Pulmonary artery endothelial cell (primary cell): ENCODE data around the gene UPB1. TPM values are rescaled to one million over a fixed set of nuclear protein-coding genes. Genes with fewer than 3 reads are reported as not detected.
"Not testable (repeated sequence)": the region's sequence is repeated elsewhere in the genome, so short reads cannot be mapped to it uniquely, and the experiment has no call there.

Experiments used
- DNase-seq: peaks from one replicate; pipeline ENCODE4 v3.0.0-alpha.2; 2011; ENCODE audit warnings: low read depth, low spot score
- total RNA-seq: library from RNA; depleted of rRNA; stranded (reverse); fragments of >200 nt; gene quantifications from 2 replicates; pipeline ENCODE4 v1.2.3, GENCODE V29; 2014

The UPB1 gene
- total RNA-seq, 1 donor from 2014 or later: 0.40 TPM

DNA sequence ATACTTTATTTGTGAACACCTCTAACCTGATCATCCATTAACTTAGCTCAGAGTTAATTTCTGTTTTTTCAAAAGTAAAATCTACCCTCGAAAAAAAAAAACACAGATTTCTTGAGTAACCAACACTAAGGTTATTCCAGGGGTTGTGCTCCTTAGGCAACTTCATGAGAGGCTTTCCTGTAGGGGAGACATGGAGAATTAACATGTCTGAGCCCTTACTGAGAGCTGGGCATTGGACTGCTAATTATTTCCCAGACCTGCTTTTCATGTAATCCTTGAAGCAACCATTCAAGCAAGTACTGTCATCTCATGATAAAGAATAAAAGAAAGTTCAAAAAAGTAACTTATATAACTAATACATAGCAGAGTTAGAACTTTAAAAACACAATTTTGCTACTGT lies 13.5 kb upstream of the UPB1 start:
- DNase-seq: no peak

DNA sequence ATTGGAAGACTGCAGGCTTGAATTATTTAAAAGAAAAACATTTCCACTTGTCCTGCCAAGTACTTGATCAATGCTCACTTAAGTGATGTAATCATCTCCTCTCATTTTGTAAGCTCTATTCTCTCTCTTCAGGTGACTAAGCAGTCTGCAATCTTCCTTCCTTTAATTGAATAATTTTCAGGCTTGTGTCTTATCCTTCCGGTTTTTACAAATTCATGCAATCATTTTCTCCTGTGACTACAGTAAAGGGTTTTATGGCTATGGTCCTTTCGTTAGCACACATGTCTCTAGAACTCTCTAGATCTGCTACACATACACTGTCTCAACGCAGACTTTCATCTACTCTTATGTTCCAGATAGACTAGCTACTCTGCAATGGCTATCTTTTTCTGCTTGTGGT lies 12.6 kb upstream of the UPB1 start:
- no peak for DNase-seq

DNA sequence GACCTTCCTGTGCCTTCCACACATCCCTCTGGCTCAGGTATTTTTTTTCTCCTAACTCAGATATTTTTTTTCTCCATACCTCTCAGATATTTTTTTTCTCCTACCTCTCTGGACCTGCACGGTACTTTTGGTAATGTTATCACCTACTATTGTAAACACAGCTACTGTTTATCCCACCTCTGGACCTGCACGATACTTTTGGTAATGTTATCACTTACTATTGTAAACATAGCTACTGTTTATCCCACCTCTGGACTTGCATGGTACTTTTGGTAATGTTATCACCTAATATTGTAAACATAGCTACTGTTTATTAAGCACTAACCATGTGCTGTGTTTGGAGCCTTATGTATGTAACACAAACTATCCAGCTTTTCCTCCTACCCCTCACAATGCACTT lies 12.1 kb upstream of the UPB1 start:
- DNase-seq: no peak

DNA sequence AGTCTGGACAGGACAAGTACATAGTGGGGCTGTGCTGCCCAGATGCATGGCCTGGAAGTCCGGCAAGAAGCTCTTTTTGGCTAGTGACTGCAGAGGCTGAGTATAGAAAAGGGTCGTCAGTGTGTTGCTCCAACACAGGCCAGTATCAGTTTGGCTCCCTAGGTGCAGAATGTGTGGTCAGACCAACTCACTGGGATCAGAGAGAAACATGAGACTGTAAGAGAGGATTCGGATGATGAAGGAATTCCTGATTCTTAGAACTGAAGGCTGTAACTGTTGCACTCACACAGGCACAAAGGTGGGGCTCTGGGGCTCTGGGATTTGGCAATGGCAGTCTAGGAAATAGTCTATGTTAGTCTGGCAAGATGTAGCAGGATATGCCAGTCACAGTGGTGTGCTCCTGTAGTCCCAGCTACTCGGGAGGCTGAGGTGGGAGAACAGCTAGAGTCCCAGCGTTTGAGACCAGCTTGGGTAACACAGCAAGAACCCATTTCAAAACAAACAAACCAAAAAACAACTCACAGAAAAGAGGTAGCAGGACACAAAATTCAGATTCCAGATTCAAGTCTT lies 11.1 kb upstream of the UPB1 start:
- DNase-seq: no peak

DNA sequence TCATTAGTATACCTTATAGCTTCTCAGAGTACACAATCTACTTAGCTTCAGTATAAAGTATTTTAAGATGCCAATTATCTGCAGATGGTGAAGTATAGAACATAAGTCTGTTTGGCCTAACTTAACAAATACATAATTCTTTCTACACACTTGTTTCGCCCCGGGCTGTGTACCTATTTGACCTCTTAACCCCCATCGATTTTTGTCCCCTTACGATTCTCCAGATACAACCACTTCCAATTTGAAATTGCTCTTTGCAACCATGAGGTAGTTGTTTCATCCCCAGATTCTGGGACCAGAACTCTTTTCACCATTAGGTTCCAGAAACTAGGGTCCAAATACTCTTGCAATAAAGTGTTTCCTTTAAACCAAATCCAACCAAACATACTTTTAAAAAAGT lies 10.0 kb upstream of the UPB1 start:
- DNase-seq: no peak

DNA sequence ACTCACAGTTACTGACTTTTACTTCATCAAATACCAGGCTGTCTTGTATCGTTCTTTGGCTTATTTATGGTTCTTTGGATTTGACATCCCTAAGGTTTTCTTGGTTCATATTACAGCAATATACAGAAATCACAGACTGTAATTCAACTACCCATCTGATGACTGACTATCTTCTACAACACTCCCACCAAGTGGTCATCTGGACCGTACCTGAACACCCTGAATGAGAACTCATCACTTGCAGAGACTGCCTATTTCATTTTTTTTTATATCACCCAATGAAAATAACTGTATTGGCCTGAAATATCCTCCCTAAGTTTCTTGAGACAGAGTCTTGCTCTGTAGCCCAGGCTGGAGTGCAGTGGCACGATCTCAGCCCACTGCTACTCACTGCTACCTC lies 9.5 kb upstream of the UPB1 start:
- no peak for DNase-seq

DNA sequence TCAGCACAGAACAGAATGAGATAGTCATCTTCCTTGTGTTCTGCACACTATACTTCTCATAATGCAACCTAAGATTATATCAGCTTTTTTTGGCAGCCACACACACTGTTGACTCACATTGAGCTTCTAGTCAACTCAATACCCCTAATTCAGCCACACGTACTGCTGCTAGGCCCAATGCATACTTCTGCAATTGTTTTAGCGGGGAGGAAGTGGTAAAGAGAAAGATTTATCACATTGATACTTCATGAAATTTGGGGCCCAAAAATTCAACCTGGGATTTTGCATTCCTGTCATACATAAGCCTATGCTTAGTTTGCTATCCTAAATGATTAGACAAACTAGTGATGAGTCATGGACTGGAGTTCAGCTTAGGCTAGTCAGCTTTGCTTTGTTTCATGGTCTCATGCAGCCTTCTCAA lies 8.6 kb upstream of the UPB1 start:
- no peak for DNase-seq

DNA sequence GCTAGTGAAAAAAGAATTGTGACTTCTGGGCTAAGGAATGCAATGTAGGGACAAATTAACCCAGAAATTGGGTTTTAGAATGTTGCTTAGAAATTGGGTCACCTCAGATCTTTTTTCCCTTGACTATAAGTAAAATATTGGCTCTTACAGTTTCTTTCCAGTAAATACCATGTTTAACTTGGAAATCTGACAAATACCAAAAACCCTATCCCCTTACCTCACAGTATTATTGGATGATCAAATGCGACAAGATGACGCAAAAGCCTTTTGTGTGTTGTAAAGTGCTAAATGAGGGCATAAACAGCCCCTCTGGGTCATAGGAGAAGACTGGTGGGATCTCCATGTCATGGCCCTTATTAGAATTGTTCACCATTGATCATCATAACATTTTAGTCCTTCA lies 6.1 kb upstream of the UPB1 start:
- DNase-seq: no peak

DNA sequence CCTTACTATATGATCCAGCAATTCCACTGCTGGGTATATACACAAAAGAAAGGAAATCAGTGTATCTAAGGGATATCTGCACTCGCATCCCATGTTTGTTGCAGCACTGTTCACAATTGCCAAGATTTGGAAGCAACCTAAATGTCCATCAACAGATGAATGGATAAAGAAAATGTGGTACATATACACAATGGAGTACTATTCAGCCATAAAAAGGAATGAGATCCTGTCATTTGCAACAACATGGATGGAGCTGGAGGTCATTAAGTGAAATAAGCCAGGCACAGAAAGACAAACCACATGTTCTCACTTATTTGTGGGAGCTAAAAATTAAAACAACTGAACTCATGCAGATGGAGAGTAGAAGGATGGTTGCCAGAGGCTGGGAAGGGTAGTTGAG lies 5.7 kb upstream of the UPB1 start:
- not testable (repeated sequence) for DNase-seq

DNA sequence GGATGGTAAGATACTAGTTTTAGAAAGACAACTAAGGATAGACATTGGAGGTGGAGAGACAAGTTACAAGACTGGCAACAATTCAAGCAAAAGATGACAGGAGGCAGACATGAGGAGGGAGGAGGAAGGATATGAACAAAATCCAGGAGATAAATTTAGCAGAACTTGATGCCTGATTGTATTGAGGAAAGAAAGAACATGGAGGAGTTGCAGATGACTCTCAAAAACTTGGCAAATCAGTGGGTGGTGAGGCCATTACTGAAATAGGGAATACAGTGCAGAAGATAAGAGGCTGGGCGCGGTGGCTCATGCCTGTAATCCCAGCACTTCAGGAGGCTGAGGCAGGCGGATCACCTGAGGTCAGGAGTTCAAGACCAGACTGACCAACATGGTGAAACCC lies 2.7 kb upstream of the UPB1 start:
- DNase-seq: no peak

DNA sequence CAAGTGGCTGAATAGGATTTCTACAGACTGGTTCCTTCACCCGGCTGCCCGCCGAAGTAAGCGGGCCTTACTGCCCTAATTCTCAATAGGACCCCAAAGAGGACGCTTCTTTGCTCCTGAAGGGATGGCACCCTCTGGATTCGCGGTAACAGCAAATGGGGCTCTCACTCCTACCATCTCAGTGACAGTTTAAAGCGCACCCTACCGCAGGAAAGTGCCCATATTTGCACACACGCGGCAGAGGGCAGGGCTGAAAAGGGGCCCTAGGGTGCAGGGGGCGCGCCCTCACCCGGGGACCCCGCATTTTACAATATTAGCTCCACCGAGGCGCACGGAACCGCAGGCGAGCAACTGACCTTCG lies 985 bp upstream of the UPB1 start:
- no peak for DNase-seq

DNA sequence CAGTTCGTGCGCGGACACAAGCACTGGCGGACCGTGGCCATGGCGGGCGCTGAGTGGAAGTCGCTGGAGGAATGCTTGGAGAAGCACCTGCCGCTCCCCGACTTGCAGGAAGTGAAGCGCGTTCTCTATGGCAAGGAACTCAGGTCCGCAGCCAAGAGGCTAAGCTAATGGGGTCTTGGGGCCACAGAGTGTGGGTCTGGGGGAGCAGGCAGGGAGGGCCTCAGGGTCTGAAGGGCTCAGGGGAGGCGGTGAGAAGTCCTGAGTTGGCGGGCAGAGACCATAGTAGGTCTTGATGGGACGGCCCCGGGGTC lies 188 bp downstream of the UPB1 start:
- no peak for DNase-seq

DNA sequence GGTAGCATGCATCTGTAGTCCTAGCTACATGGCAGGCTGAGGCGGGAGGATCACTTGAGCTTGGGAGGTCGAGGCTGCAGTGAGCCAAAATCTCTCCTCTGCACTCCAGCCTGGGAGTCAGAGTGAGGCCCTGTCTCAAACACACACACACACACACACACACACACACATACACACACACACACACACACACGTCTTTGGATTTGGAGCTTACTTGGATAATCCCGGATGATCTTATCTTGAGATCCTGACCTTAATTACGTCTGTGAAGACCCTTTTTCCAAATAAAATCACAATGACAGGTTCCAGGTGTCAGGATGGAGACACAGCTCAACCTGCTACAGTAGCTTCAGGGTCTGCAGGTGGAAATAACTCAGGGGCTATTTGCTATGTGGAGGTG lies 1.1 kb downstream of the UPB1 start:
- DNase-seq: no peak

DNA sequence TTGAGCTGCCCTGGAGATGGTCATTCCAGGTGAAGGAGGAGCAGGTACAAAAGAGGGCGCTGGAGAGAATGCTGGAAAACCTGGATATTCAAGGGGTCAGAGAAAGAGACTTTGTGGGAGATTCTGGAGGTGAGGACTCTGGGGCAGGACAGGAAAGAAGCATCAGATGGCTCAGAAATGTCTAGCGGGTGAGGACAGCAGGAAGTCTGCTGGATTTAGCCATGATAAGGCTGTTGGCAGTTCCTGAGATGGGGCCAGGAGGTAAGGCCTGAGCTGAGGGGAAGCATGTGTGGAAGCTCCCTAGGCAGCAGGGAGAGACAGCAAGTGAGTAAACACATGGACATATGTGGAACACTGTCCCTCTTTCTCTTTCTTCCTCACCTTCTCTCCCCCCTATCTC lies 1.5 kb downstream of the UPB1 start:
- no peak for DNase-seq

DNA sequence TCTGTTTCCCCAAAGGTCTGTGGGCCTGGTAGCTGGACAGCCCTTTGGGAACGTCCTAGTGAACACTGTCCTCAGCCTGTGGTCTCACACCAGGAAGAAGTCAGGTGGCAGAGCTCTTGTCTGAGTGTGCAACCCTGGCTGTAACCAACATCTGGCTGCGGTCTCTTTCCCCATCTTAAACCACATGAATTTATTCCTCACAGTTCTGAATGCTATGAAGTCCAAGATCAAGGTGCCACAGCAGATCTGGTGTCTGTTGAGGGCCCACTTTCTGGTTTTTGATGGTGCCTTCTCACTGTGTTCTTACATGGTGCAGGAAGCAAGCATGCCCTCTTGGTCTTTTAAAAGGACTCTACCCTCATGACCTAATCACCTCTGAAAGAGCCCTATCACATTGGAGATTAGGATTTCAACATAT lies 2.7 kb downstream of the UPB1 start:
- DNase-seq: no peak

DNA sequence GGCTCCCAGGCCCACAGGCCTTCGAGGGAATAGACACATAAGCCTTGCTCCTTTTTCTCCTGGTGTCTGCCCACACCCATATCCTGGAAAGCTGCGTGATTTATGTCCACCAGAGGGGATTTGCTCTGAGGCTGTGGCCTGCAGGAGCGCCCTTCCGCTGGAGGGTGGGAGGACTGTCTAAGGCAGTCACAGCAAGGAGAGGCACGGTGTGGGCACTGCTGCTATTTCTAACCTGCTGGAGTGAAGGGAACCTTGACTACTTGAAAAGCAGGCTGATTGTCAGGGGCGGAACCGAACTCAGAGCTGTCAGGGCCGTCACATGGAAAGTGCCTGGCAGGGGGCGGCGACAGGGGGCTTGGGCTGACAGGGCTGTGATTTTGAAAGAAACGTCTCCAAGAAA lies 3.7 kb downstream of the UPB1 start:
- no peak for DNase-seq

DNA sequence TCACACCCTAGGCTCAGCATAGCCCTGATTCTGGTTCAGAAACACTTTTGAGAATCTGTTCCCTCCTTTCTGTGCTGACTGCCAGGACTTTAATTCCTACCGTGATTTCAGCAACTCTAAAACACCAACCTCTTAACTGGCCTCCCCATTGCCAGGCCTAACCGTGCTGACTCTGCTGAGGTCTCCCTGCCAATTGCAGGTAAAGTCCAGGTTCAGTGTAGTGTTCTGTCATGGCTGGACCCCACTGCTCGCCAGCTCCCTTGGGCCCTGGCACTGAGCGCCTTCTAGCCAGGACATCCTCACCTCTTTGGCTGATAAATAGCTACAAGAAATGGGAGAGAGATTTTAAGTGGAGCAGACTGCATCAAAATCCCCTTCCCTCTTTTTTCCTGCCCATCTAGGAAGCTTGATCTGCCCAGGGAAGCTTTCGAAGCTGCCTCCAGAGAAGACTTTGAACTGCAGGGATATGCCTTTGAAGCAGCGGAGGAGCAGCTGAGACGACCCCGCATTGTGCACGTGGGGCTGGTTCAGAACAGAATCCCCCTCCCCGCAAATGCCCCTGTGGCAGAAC lies 4.7 kb downstream of the UPB1 start:
- DNase-seq: no peak

DNA sequence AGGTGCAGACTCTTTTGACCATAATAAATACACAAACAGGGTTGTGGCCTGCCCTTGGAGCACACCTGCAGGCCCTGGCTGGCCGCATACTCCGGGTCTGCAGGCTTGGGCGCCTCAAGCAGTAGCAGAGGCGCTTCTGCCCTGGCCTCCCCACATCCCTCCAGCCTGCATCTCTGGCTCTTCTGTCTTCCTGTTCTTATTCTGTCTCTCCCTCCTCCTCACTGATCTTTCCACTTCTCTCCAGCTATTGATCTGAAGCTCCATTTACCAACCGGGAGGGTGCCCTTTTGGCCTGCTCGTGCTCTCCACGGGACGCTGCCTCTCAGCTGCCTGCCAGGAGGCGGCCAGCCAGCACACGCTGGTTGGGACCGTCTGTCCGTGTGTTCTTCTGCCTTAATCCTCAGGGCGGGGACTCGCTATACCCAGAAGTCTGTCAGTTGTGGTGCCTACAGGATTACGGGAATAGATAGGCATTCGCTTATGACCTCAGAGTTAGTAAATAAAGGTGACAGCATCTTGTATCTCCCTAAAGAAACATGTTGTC lies 5.2 kb downstream of the UPB1 start:
- no peak for DNase-seq

DNA sequence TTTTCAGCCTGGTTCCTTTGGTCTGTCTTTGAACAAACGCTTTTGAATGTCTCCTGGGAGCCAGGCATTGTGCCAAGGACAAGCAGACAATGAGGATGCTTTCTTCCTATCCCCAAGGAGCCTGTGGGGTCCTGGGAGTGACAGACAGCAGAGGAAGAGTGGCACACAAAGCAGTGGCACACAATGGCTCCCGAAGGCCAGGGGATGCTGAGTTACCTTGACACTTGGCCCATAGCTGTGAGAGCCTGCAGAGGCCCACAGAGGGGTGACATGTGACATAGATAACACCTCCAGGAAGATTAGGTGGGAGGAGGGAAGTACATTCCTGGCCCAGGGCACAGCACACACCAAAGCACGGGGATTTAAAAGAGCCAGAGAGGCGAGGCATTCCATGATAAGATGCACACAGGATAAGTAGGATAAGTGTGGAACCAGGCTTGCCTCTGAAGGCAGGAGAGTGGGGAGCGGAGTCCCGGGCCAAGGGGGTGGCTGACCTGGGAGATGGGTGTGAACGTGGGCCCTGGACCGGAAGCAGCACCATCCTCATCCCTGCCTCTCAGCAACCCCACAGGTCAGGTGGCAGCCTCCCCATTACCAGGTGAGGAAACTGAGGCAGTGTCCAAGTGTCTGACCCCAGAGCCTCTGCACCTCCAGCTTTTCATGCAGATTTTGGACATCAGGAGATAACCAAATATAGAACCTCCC lies 6.3 kb downstream of the UPB1 start:
- no peak for DNase-seq

DNA sequence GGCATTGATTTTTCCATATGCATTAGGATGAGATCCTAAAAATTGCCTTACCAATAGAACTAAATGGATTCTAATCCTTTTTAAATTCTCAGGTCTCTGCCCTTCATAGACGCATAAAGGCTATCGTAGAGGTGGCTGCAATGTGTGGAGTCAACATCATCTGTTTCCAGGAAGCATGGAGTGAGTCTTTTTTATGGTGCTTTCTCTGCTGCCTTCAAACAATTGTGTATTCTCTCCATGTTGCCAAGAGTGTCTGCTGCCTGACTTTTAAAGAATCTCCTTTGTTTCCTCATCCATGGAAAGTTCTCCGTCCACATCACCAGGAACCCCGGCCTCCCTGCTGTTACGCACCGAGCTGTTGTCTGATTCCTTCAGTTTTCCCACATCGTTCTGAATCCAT lies 6.9 kb downstream of the UPB1 start:
- no peak for DNase-seq

DNA sequence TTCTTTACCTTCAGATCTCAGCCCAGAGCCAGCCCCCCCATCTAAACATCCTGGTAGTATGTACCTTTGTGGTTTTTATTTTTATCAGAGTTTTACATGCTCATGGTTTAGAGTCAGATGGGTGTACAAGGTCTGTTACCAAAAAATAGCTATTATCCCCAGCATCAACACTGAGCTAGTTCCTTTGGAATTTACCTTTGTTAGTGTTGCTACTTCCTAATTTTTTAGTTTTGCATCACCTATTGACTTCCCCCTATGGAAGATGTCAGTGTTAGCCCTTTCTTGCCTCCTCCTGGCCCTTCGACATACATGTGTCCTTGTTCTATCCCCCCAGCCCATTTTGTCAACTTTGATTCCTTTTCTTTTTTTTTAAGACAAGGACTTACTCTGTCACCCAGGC lies 7.4 kb downstream of the UPB1 start:
- DNase-seq: no peak

DNA sequence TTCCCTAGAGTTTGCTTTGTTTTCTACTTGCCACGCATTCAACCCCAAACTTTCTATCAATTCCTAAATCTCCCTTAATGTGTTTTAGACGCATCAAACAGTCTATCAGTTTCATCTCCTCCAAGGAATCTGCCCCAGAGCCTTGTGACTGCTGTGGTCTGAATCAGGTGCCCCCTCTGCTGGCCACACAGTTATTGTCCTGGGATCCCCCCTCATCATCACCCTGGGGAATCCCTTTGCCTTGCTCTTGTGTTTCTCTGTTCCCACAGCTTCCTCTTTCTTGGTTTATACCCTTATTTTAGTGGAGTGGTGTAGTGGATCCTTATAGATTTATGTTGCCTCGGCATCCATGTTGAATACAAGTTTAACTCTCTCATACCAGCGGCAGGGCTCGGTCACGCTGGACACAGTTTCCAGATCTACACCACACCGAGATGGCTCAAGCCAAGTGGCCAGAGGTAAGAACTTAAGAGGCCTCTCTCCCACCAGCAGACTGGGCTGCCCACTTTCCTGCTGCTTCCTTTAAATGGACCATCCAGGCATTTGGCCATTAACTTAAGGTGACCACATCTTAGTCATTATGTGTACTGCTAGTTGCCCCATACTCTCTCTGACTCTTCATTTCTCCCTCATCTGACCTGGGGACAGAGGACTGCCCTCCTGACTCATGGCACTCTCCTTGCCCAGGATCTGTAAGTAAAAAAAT lies 8.2 kb downstream of the UPB1 start:
- peak; percentile 17 for DNase-seq
